ENCODE measurements around the gene KPNA6. TPM values are rescaled to one million over a fixed set of nuclear protein-coding genes. Genes with fewer than 3 reads are reported as not detected.

KPNA6 gene
- total RNA-seq, 2 experiments from 2014 or later: 65.7 to 67.2 TPM

DNA sequence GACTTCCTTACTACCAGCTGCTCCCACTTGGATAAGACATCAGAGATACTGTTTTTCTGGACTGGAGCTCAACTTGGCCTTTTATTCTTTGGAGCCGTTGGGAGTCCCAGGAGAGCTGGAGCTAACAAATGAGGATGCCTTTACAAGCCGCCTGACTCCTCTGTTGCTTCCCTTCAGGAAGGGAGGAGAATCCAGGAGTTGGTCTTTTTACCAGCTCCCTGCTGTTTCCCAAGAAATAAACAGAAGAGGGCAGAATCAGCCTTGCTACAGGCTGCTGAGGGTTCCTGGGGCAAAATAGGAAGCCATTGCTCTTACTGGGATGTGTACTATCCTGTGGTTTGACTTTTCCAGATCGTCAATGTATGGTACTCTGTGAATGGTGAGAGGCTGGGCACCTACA, 115.8 kb downstream of the KPNA6 start:
- ATAC-seq: no peak
- no peaks in the 10 kb centered on the region for H3K9me3 Mint-ChIP-seq (ENCODE audit: insufficient read depth)
- ChIA-PET CTCF (interaction anchor here (1.1 to 5.5 kb wide), 4 partner anchors 17 to 68 kb away, joined by 3 to 26 read pairs (median 6); partner anchors contain the start of genes FAM167B and HDAC1), POLR2A (no interaction called here)
- no peak for DNase-seq
- peaks cover 31% of the 10 kb centered on the region for H3K4me1 Mint-ChIP-seq (ENCODE audit: low read depth)
- peak overlapping the region; percentile 97 for H3K4me3 Mint-ChIP-seq
- no peaks in the 10 kb centered on the region for H3K27me3 Mint-ChIP-seq (ENCODE audit: low read depth)
- H3K27ac Mint-ChIP-seq: peak overlapping the region; percentile 98
- H3K36me3 Mint-ChIP-seq (ENCODE audit: low read depth): peaks cover 38% of the 10 kb centered on the region

GRCh38 chr1:32224285-32224684, 116.4 kb downstream of the KPNA6 start:
- DNase-seq: no peak
- Mint-ChIP-seq H3K9me3 (ENCODE audit: insufficient read depth) (no peaks in the 10 kb centered on the region), H3K4me3 (peak overlapping the region; percentile 42), H3K27ac (peak overlapping the region; percentile 80), H3K36me3 (ENCODE audit: low read depth) (peaks cover 44% of the 10 kb centered on the region), H3K27me3 (ENCODE audit: low read depth) (no peaks in the 10 kb centered on the region), H3K4me1 (ENCODE audit: low read depth) (peaks cover 31% of the 10 kb centered on the region)
- ChIA-PET POLR2A (no interaction called here), CTCF (interaction anchor here (1.1 to 5.5 kb wide), 3 partner anchors 16 to 66 kb away, joined by 3 to 26 read pairs (median 8); partner anchors contain the start of gene FAM167B)
- ATAC-seq: no peak

Small RNA genes within 50 kb of the gene (microRNA-seq; reads per million reads assigned to microRNA genes)
- not detected for gene MIR5585

Other genes with a start within 250 kb of the KPNA6 start
- gene PTP4A2, start 169.7 kb upstream of the KPNA6 start, total RNA-seq: 100 to 1,000 TPM; 409 to 419 TPM
- gene KHDRBS1, start 94.2 kb upstream of the KPNA6 start, total RNA-seq: 100 to 1,000 TPM; 194 to 197 TPM
- gene TMEM39B, start 35.1 kb upstream of the KPNA6 start, total RNA-seq: 10 to 100 TPM; 32.6 to 36.2 TPM
- gene TXLNA, start 71.6 kb downstream of the KPNA6 start, total RNA-seq: 10 to 100 TPM; 79.7 to 79.8 TPM
- gene CCDC28B, start 92.5 kb downstream of the KPNA6 start, total RNA-seq: 10 to 100 TPM; 71.4 to 72.8 TPM
- gene IQCC, start 97.6 kb downstream of the KPNA6 start, total RNA-seq: 1 to 10 TPM; 6.1 to 6.3 TPM
- gene DCDC2B, start 101.0 kb downstream of the KPNA6 start, total RNA-seq: not detected
- 10 to 100 TPM; 10.6 TPM for gene TMEM234, start 114.3 kb downstream of the KPNA6 start, total RNA-seq
- 100 to 1,000 TPM; 194 to 196 TPM for gene EIF3I, start 114.4 kb downstream of the KPNA6 start, total RNA-seq
- gene FAM167B, start 139.2 kb downstream of the KPNA6 start, total RNA-seq: under 1 TPM; 0.78 to 0.90 TPM
- gene LCK, start 143.2 kb downstream of the KPNA6 start, total RNA-seq: 100 to 1,000 TPM; 464 to 488 TPM
- gene HDAC1, start 184.0 kb downstream of the KPNA6 start, total RNA-seq: 100 to 1,000 TPM; 219 to 227 TPM
- gene MARCKSL1, start 228.2 kb downstream of the KPNA6 start, total RNA-seq: 10 to 100 TPM; 23.1 to 26.1 TPM